ENCODE data around the gene C19orf47.
A peak's percentile ranks its signal among the peaks of the same experiment; 100 is the strongest.

Gene C19orf47

DNA sequence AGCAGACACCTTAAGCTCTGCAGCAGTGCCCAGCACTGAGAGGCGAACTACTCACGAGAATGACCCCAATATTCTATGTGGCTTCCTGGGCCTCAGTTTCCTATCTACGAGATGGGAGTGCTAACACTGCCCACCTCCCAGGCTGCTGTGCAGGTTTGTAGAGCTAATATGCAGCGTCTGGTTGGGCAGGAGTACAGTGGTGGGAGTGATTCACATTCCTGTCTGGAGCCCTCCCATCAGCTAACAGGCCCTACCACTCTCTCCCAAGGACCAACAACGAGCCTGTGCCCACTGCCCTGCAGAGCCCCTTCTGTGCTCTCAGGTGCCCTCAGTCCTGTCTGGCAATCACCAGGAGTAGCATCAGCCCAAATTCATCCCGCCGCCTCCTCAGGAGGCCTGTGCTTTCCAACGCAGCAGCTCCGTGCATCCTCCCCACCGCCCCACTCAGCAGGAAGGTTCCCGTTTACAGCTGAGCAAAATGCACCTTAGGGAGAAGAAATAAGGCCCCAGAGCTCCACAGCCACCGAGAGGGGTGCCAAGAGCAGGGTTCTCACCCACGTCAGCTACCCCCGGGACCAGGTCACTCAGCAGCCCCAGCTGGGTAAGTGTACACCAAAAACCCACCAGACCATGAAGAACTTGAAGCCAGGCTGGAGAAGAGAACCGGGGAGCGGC, 69.7 kb downstream of the C19orf47 start:
- no peaks in the 10 kb centered on the region for H3K9me3 ChIP-seq (ENCODE audit: control extremely low read depth in 1 of 5, control insufficient read depth in 4 of 5, insufficient read depth in 2 of 5, low read depth in 1 of 5, low read length in 4 of 5)
- DNase-seq, result no peak
- H3K36me3 ChIP-seq (ENCODE audit: control insufficient read depth in 4 of 4, insufficient read depth in 4 of 4, low read length in 3 of 4), result peaks cover 0 to 18% (median 5%) of the 10 kb centered on the region in 4 experiments
- no peaks in the 10 kb centered on the region for H3K27me3 ChIP-seq (replicated peaks in 2 of 5; ENCODE audit: control insufficient read depth in 4 of 5, insufficient read depth in 5 of 5, low read length in 4 of 5)
- peak overlapping the region in 1 of 2 experiments; percentile 75 for H3K27ac ChIP-seq (ENCODE audit: insufficient read depth in 1 of 2, low read depth in 1 of 2, low read length in 2 of 2, poor library complexity in 1 of 2, severe bottlenecking in 2 of 2)
- H3K4me3 ChIP-seq (ENCODE audit: control insufficient read depth in 1 of 7, extremely low read depth in 1 of 7, insufficient read depth in 4 of 7, low read depth in 2 of 7, low read length in 6 of 7), result peak overlapping the region in 2 of 7 experiments; percentile 19 to 43
- ChIA-PET CTCF (interaction anchor here (1.1 to 1.6 kb wide), 4 partner anchors 8 to 146 kb away, joined by 3 to 5 read pairs (median 3); no protein-coding TSS in a partner anchor), POLR2A (interaction anchor here (0.7 to 1.2 kb wide), 2 partner anchors 15 to 160 kb away, joined by 3 read pairs; no protein-coding TSS in a partner anchor)
- H3K4me1 ChIP-seq (ENCODE audit: control extremely low read depth in 1 of 4, control insufficient read depth in 4 of 4, insufficient read depth in 4 of 4, low read length in 3 of 4), result peaks cover 0 to 60% (median 57%) of the 10 kb centered on the region in 4 experiments
- WGBS (ENCODE audit: insufficient coverage), result 84% methylated on average over 15 of the region's 16 CpGs

DNA sequence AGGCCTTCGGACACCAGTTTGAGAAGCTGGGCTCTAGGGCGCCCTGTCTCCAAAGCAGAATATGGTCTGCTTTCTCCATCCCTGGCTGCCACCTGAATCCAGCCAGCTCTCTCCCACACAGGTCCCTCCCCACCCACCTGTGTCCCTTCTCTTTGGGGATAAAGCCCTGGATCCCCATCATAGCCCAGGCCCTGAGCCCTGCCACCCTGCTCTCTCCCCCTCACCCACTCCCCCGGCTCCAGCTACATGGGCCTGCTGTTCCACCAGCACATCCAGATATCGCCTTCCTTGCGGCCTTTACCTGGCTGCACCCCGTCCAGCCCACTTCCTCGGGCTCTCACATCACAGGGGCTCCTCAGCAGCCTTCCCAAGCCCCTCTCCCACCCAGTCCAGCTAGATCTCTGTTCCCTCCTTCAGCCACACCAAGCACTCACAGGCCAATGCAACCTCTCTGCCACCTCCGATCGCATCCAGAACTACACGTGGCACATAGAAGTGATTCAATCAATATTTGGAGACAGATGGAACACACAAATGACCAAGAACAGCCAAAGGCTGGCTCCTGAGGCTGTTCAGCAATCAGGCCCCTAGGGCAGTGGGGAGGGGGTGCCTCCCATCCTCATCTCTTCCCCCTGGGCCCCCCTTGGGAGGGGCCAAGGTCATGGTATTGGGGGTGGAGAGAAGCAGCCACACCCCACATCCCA, 70.7 kb downstream of the C19orf47 start:
- Histone ChIP-seq H3K4me3 (ENCODE audit: control insufficient read depth in 1 of 7, extremely low read depth in 1 of 7, insufficient read depth in 4 of 7, low read depth in 2 of 7, low read length in 6 of 7) (no peak overlapping the region), H3K36me3 (ENCODE audit: control insufficient read depth in 4 of 4, insufficient read depth in 4 of 4, low read length in 3 of 4) (peaks cover 0 to 18% (median 8%) of the 10 kb centered on the region in 4 experiments), H3K27ac (ENCODE audit: insufficient read depth in 1 of 2, low read depth in 1 of 2, low read length in 2 of 2, poor library complexity in 1 of 2, severe bottlenecking in 2 of 2) (peak overlapping the region in 1 of 2 experiments; percentile 51), H3K4me1 (ENCODE audit: control extremely low read depth in 1 of 4, control insufficient read depth in 4 of 4, insufficient read depth in 4 of 4, low read length in 3 of 4) (peaks cover 0 to 55% (median 52%) of the 10 kb centered on the region in 4 experiments), H3K27me3 (replicated peaks in 2 of 5; ENCODE audit: control insufficient read depth in 4 of 5, insufficient read depth in 5 of 5, low read length in 4 of 5) (no peaks in the 10 kb centered on the region), H3K9me3 (ENCODE audit: control extremely low read depth in 1 of 5, control insufficient read depth in 4 of 5, insufficient read depth in 2 of 5, low read depth in 1 of 5, low read length in 4 of 5) (no peaks in the 10 kb centered on the region)
- WGBS (ENCODE audit: insufficient coverage), result 99% methylated on average over 7 of the region's 10 CpGs
- no peak for DNase-seq
- CTCF ChIA-PET, result interaction anchor here (0.7 to 1.3 kb wide), 2 partner anchors 20 to 31 kb away, joined by 3 read pairs; no protein-coding TSS in a partner anchor
- POLR2A ChIA-PET, result no interaction called here

DNA sequence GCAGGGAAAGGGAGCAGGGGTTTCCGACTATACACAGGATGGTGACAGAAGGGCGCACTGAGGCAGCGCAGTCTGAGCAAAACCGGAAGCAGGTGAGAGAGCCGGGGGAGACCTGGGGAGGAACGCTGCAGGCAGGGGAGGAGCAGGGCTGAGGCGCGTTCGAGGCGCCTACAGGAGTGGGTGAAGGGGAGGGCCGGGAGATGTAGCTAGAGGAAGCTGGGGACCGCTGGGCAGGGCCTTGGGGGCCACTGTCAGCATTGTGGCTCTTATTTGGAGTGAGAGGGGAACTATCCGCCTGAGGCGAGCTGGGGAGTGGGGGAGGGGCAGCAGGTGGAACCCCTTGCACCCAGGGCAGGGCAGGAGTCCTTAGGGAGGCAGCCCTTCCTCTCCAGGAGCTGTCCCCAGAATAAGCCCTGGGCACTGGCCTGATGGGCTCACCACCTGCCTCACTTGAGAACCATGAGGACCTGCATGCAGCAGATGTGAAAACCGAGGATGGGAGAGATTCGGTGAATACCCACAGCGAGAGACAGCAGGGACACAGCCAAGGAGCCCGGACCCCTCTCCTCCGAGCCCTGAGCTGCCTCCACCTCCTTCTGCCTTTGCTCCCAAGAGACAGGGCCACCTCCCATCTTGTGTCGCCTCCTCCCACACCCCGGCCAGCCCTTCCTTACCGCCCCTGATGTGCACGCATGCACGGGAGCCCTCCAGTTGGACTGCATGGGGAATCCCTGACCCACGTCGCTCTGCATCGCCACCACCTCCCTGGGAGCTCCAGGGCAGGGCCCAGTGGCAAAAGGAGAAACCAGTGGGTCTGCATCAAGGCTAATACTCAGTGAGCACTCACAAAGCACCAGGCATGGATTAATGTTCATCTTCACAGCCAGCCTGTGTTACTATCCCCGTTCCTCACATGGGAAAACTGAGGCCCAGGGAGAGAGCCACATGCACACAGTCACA, 73.3 kb downstream of the C19orf47 start:
- no peaks in the 10 kb centered on the region for H3K27me3 ChIP-seq (replicated peaks in 2 of 5; ENCODE audit: control insufficient read depth in 4 of 5, insufficient read depth in 5 of 5, low read length in 4 of 5)
- peak in 2 of 3 donors; percentile 59 to 63 for DNase-seq
- ChIA-PET POLR2A (interaction anchor here (1.1 kb wide), 1 partner anchor 26 kb away, joined by 3 read pairs; no protein-coding TSS in a partner anchor), CTCF (interaction anchor here (1.0 kb wide), 2 partner anchors 9 to 361 kb away, joined by 3 to 4 read pairs; no protein-coding TSS in a partner anchor)
- H3K36me3 ChIP-seq (ENCODE audit: control insufficient read depth in 4 of 4, insufficient read depth in 4 of 4, low read length in 3 of 4), result peaks cover 0 to 24% (median 9%) of the 10 kb centered on the region in 4 experiments
- WGBS (ENCODE audit: insufficient coverage), result 41% methylated on average over 27 of the region's 28 CpGs
- no peaks in the 10 kb centered on the region for H3K9me3 ChIP-seq (ENCODE audit: control extremely low read depth in 1 of 5, control insufficient read depth in 4 of 5, insufficient read depth in 2 of 5, low read depth in 1 of 5, low read length in 4 of 5)
- H3K27ac ChIP-seq (ENCODE audit: insufficient read depth in 1 of 2, low read depth in 1 of 2, low read length in 2 of 2, poor library complexity in 1 of 2, severe bottlenecking in 2 of 2), result peak overlapping the region in 1 of 2 experiments; percentile 54
- H3K4me3 ChIP-seq (ENCODE audit: control insufficient read depth in 1 of 7, extremely low read depth in 1 of 7, insufficient read depth in 4 of 7, low read depth in 2 of 7, low read length in 6 of 7), result peak overlapping the region in 2 of 7 experiments; percentile 31 to 48
- peaks cover 0 to 53% (median 41%) of the 10 kb centered on the region in 4 experiments for H3K4me1 ChIP-seq (ENCODE audit: control extremely low read depth in 1 of 4, control insufficient read depth in 4 of 4, insufficient read depth in 4 of 4, low read length in 3 of 4)

DNA sequence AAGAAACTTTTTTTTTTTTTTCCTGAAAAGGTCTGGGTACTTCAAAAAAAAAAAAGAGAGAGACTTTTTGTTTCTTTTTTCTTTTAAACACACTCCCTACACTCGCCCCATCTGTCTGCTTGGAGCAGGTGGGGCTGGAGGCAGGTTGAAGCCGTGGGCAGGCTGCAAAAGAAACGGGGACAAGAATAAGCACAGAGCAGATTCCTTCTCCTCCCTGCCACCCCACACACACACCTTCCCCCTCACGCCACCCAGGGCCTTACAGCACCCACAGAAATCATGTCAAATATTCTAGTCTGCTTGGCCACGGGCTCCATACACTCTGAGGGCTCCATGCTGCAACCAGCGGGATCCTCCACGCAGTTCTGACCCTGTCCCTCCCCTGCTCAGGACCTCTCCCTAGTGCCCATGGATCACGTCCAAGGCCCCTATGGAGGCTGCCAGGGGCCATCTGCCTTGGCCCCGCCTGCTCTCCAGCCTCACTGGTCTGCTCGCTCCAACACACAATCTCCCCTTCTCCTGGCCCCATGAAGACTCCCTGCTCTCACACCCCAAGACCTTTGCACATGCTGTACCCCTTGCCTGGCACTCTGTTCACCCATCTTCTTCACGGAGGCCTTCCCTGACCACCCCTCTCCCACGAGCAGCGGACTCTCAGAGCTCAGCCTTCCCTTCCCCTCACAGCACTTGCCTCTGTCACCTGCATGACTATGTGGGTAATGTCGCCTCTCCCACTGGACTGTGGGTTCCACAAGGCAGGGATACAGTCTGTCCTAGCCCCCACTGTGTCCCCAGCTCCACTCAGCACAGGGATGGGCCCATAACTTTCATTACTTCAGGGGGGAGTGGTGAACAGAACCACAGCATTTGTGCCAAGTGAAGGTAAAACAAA, 74.5 kb downstream of the C19orf47 start:
- H3K4me3 ChIP-seq (ENCODE audit: control insufficient read depth in 1 of 7, extremely low read depth in 1 of 7, insufficient read depth in 4 of 7, low read depth in 2 of 7, low read length in 6 of 7), result no peak overlapping the region
- 95% methylated on average over 12 of the region's 14 CpGs for WGBS (ENCODE audit: insufficient coverage)
- POLR2A ChIA-PET, result interaction anchor here (1.1 kb wide), 1 partner anchor 25 kb away, joined by 3 read pairs; no protein-coding TSS in a partner anchor

DNA sequence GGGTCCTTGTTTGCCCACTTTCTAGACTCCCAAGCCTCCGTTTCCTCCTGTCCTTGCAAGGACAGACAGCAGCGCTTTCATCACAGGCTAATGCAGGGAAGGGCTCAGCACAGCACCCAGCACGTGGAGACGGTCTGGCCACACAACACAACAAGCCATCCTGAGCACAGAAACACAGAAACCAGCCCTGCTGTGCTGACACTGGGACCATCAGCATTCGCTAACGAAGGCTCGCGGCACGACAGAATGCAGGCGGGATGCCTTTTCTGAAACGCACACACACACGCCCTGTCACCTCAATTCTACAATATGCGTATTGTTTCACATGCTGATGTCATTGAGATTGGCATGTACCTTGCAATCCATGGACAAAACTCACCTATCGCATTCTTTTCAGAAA, 75.9 kb downstream of the C19orf47 start:
- Histone ChIP-seq H3K27ac (ENCODE audit: insufficient read depth in 1 of 2, low read depth in 1 of 2, low read length in 2 of 2, poor library complexity in 1 of 2, severe bottlenecking in 2 of 2) (no peak overlapping the region), H3K4me1 (ENCODE audit: control extremely low read depth in 1 of 4, control insufficient read depth in 4 of 4, insufficient read depth in 4 of 4, low read length in 3 of 4) (peaks cover 0 to 36% (median 19%) of the 10 kb centered on the region in 4 experiments), H3K9me3 (ENCODE audit: control extremely low read depth in 1 of 5, control insufficient read depth in 4 of 5, insufficient read depth in 2 of 5, low read depth in 1 of 5, low read length in 4 of 5) (no peaks in the 10 kb centered on the region), H3K27me3 (replicated peaks in 2 of 5; ENCODE audit: control insufficient read depth in 4 of 5, insufficient read depth in 5 of 5, low read length in 4 of 5) (no peaks in the 10 kb centered on the region), H3K36me3 (ENCODE audit: control insufficient read depth in 4 of 4, insufficient read depth in 4 of 4, low read length in 3 of 4) (peaks cover 0 to 36% (median 14%) of the 10 kb centered on the region in 4 experiments), H3K4me3 (ENCODE audit: control insufficient read depth in 1 of 7, extremely low read depth in 1 of 7, insufficient read depth in 4 of 7, low read depth in 2 of 7, low read length in 6 of 7) (no peak overlapping the region)
- CTCF ChIA-PET, result no interaction called here
- 97% methylated on average over 13 of the region's 14 CpGs for WGBS (ENCODE audit: insufficient coverage)
- POLR2A ChIA-PET, result no interaction called here
- DNase-seq, result no peak

More for the DNA sequence above, 74.5 kb downstream of the C19orf47 start:
- no peaks in the 10 kb centered on the region for H3K27me3 ChIP-seq (replicated peaks in 2 of 5; ENCODE audit: control insufficient read depth in 4 of 5, insufficient read depth in 5 of 5, low read length in 4 of 5)
- H3K9me3 ChIP-seq (ENCODE audit: control extremely low read depth in 1 of 5, control insufficient read depth in 4 of 5, insufficient read depth in 2 of 5, low read depth in 1 of 5, low read length in 4 of 5), result no peaks in the 10 kb centered on the region
- peaks cover 0 to 27% (median 9%) of the 10 kb centered on the region in 4 experiments for H3K36me3 ChIP-seq (ENCODE audit: control insufficient read depth in 4 of 4, insufficient read depth in 4 of 4, low read length in 3 of 4)
- H3K4me1 ChIP-seq (ENCODE audit: control extremely low read depth in 1 of 4, control insufficient read depth in 4 of 4, insufficient read depth in 4 of 4, low read length in 3 of 4), result peaks cover 0 to 41% (median 29%) of the 10 kb centered on the region in 4 experiments
- peak overlapping the region in 1 of 2 experiments; percentile 54 for H3K27ac ChIP-seq (ENCODE audit: insufficient read depth in 1 of 2, low read depth in 1 of 2, low read length in 2 of 2, poor library complexity in 1 of 2, severe bottlenecking in 2 of 2)
- CTCF ChIA-PET, result no interaction called here
- DNase-seq, result no peak

DNA sequence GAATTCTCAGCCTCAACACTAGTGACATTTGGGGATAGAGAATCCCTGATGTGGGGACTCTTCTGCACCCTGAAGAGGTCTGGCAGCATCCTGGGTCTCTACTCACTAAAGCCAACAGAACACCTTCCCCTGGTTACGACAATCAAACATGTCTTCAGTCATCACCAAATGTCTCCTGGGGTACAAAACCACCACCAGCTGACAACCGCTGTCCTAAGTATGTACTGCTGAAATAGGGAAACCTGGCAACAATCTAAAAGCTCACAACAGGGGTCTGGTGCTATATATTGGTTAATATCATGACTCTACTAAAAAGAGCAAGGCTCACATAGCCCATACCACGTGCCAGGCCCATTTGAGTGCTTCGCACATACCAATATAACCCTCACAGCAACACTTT, 76.5 kb downstream of the C19orf47 start:
- no peak overlapping the region for H3K4me3 ChIP-seq (ENCODE audit: control insufficient read depth in 1 of 7, extremely low read depth in 1 of 7, insufficient read depth in 4 of 7, low read depth in 2 of 7, low read length in 6 of 7)
- no peaks in the 10 kb centered on the region for H3K27me3 ChIP-seq (replicated peaks in 2 of 5; ENCODE audit: control insufficient read depth in 4 of 5, insufficient read depth in 5 of 5, low read length in 4 of 5)
- H3K9me3 ChIP-seq (ENCODE audit: control extremely low read depth in 1 of 5, control insufficient read depth in 4 of 5, insufficient read depth in 2 of 5, low read depth in 1 of 5, low read length in 4 of 5), result no peaks in the 10 kb centered on the region
- H3K27ac ChIP-seq (ENCODE audit: insufficient read depth in 1 of 2, low read depth in 1 of 2, low read length in 2 of 2, poor library complexity in 1 of 2, severe bottlenecking in 2 of 2), result no peak overlapping the region
- ChIA-PET CTCF (no interaction called here), POLR2A (no interaction called here)
- WGBS (ENCODE audit: insufficient coverage), result 100% methylated on average over 1 of the region's 4 CpGs
- peak in 1 of 3 donors; percentile 29 for DNase-seq
- H3K36me3 ChIP-seq (ENCODE audit: control insufficient read depth in 4 of 4, insufficient read depth in 4 of 4, low read length in 3 of 4), result peaks cover 0 to 36% (median 14%) of the 10 kb centered on the region in 4 experiments
- H3K4me1 ChIP-seq (ENCODE audit: control extremely low read depth in 1 of 4, control insufficient read depth in 4 of 4, insufficient read depth in 4 of 4, low read length in 3 of 4), result peaks cover 0 to 36% (median 19%) of the 10 kb centered on the region in 4 experiments

Measured in common myeloid progenitor, CD34-positive (primary cell).